Activated naive CD4-positive, alpha-beta T cell treated with anti-CD3 and anti-CD28 coated beads, Interleukin-2, amount 10 ng/mL, durations not matched to agents 7 days and 5 days (primary cell): ENCODE measurements around the gene STX3.
A peak's percentile ranks its signal among the peaks of the same experiment; 100 is the strongest.
"Not testable (repeated sequence)": the region's sequence is repeated elsewhere in the genome, so short reads cannot be mapped to it uniquely, and the experiment has no call there.

ENCODE experiments used
- CTCF ChIA-PET: fragments of 350-600 bp; sonication (Branson Sonifier 250); formaldehyde crosslinking; loops from one replicate; lab custom pipeline; 2021; ENCODE audit warnings: antibody characterized with exemption; lab: Charles Lee
- DNase-seq: peaks from one replicate; pipeline ENCODE4 v3.0.0-alpha.2; 2020
- H3K27ac Mint-ChIP-seq: one replicate; pipeline ENCODE4 v1.8.0; 2021; ENCODE audit warnings: mild to moderate bottlenecking, moderate library complexity, mixed read lengths
- H3K27me3 Mint-ChIP-seq: one replicate; pipeline ENCODE4 v1.8.0; 2021; ENCODE audit warnings: mild to moderate bottlenecking, mixed read lengths
- H3K36me3 Mint-ChIP-seq: one replicate; pipeline ENCODE4 v1.8.0; 2021; ENCODE audit warnings: mixed read lengths
- H3K4me1 Mint-ChIP-seq: one replicate; pipeline ENCODE4 v1.8.0; 2021; ENCODE audit warnings: mixed read lengths
- H3K4me3 Mint-ChIP-seq: one replicate; pipeline ENCODE4 v1.8.0; 2021; ENCODE audit warnings: mild to moderate bottlenecking, moderate library complexity, mixed read lengths
- H3K9me3 Mint-ChIP-seq: one replicate; pipeline ENCODE4 v1.8.0; 2021; ENCODE audit warnings: mixed read lengths

Gene STX3

DNA sequence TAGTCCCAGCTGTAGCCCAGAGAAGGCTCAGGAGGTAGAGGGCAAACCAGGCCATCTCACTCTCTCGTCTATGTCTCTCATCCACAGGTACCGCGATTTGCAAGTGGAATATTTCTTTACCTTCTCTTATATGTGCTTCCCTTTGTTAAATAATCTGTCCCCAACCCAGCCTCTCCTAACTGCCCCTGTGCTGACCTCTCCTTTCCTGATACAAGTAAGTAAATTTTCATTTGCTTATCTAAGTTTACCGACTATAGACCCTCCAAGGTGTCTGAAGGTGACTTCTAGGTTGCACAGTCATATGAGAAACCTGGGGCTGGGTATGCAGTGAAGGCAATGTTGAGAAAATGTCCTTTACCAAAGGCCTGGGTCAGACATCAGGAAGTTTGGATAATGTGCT, 90.2 kb downstream of the STX3 start, which contains the start of gene CBLIF:
CBLIF (minus strand) TSS at position 101 of the 400 bp plus-strand sequence; CDS start at position 55, 46 bp downstream.
- CTCF ChIA-PET = interaction anchor here (0.6 kb wide), 1 partner anchor 38 kb away, joined by 3 read pairs; no protein-coding TSS in a partner anchor
- Mint-ChIP-seq H3K27me3 (peaks cover 11% of the 10 kb centered on the region), H3K4me3 (no peak within 1 kb of the TSS), H3K9me3 (no peaks in the 10 kb centered on the region), H3K36me3 (no peaks in the 10 kb centered on the region), H3K27ac (no peak within 1 kb of the TSS), H3K4me1 (no peaks in the 10 kb centered on the region)
- DNase-seq = no peak

DNA sequence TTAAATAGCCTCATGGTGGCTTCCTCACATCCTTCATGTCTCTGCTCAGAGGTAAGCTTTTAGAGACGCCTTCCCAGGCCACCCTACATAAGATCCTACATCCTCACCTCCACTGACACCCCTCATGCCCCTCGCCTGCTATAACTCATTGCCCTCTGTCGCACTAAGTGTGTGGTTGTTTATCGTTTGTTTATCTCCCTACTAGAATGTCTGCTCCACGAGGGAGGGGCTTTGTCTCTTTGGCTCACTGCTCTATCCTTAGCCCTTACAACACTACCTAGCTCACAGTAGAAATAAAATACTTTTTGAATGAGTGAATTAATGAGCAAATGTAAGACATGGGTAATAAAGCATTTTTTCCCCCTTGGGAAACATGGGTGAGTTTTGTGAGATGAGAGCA, 91.4 kb downstream of the STX3 start:
- CTCF ChIA-PET = no interaction called here
- H3K9me3 Mint-ChIP-seq = peaks cover 2% of the 10 kb centered on the region
- peaks cover 11% of the 10 kb centered on the region for H3K27me3 Mint-ChIP-seq
- no peaks in the 10 kb centered on the region for H3K4me1 Mint-ChIP-seq
- H3K4me3 Mint-ChIP-seq = no peak overlapping the region
- H3K27ac Mint-ChIP-seq = peak overlapping the region; percentile 4
- no peaks in the 10 kb centered on the region for H3K36me3 Mint-ChIP-seq
- DNase-seq = no peak

DNA sequence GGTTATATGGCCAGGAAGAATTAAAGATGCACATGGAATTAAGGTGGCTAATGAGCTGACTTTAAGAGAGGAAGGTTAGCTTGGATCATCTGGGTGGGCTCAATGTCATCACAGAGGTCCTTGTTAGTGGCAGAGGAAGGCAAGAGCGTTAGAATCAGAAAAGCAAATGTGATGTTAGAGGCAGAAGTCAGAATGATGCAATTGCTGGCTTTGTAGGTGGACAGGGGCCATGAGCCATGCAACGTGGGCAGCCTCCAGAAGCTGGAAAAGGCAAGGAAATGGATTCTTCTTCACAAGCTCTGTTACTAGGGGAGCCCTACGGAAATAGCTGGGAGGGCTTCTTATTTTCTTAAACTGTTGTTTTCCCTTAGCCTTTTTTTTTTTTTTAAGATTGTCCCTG, 92.5 kb downstream of the STX3 start:
- CTCF ChIA-PET = no interaction called here
- Mint-ChIP-seq H3K4me3 (no peak overlapping the region), H3K27me3 (peaks cover 8% of the 10 kb centered on the region), H3K9me3 (peaks cover 2% of the 10 kb centered on the region), H3K27ac (no peak overlapping the region), H3K36me3 (no peaks in the 10 kb centered on the region), H3K4me1 (no peaks in the 10 kb centered on the region)
- no peak for DNase-seq

DNA sequence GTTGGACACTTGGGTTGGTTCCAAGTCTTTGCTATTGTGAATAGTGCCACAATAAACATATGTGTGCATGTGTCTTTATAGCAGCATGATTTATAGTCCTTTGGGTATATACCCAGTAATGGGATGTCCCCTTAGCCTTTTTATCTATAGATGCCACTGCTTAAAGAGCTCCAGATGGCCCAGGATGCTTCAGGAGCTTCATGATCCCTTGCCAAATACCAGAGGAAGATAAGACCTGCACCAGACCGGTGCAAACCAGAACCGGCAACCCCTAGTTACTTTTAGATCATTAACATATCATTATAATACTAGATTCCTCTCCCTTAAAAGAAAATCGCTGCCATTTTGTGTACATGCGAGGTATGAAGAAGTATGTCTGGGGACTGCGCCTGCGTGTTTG, 93.3 kb downstream of the STX3 start:
- H3K36me3 Mint-ChIP-seq, DNase-seq, H3K4me3 Mint-ChIP-seq, H3K27me3 Mint-ChIP-seq, H3K9me3 Mint-ChIP-seq, H3K4me1 Mint-ChIP-seq, H3K27ac Mint-ChIP-seq, CTCF ChIA-PET: not testable (repeated sequence)

DNA sequence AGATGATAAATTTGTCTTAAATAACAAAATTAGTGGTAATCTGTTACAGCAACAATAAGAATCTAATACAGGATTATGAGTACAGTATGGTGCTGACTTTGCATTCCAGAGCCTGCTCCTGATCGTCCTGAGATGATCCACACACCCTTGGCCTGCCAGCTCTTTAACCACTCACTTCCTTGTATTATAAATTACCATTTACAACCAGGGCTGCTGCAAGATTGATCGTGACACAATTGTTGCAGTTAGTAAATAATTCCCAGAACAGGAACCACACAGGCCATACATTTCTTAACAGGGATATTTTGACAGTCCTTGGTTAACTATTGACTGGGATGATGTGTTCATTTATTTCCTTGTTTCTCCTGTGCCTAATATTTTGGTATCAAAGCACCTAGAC, 94.0 kb downstream of the STX3 start:
- Mint-ChIP-seq H3K9me3 (peaks cover 2% of the 10 kb centered on the region), H3K36me3 (no peaks in the 10 kb centered on the region), H3K27ac (no peak overlapping the region), H3K27me3 (peaks cover under 1% of the 10 kb centered on the region), H3K4me1 (no peaks in the 10 kb centered on the region), H3K4me3 (no peak overlapping the region)
- no peak for DNase-seq
- CTCF ChIA-PET = no interaction called here

DNA sequence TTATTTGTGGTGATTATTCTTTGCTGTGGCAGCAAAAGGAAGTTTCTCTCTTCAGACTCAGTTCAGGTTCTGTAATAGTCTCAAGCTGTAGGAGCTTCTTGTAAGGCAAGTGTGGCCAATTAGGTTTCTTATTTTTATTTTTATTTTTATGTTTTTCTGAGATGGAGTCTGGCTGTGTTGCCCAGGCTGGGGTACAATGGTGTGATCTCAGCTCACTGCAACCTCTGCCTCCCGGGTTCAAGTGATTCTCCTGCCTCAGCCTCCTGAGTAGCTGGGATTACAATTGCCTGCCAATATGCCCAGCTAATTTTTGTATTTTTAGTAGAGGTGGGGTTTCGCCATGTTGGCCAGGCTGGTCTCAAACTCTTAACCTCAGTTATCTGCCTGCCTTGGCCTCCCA, 94.4 kb downstream of the STX3 start:
- H3K9me3 Mint-ChIP-seq, H3K27ac Mint-ChIP-seq, DNase-seq, H3K36me3 Mint-ChIP-seq, H3K4me1 Mint-ChIP-seq, CTCF ChIA-PET, H3K27me3 Mint-ChIP-seq, H3K4me3 Mint-ChIP-seq: not testable (repeated sequence)

DNA sequence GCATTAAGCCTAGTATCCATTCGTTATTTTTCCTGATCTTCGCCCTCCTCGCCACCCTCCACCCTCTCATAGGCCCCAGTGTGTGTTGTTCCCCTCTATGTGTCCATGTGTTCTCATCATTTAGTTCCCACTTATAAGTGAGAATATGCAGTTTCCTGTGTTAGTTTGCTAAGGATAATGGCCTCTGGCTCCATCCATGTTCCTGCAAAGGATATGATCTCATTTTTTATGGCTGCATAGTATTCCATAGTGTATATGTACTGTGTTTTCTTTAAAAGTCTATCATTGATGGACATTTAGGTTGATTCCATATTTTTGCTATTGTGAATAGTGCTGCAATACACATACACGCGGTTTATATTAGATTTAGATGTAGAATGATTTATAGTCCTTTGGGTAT, 96.2 kb downstream of the STX3 start:
- H3K27me3 Mint-ChIP-seq, H3K9me3 Mint-ChIP-seq, H3K27ac Mint-ChIP-seq, CTCF ChIA-PET, H3K4me1 Mint-ChIP-seq, H3K36me3 Mint-ChIP-seq, H3K4me3 Mint-ChIP-seq, DNase-seq: not testable (repeated sequence)

DNA sequence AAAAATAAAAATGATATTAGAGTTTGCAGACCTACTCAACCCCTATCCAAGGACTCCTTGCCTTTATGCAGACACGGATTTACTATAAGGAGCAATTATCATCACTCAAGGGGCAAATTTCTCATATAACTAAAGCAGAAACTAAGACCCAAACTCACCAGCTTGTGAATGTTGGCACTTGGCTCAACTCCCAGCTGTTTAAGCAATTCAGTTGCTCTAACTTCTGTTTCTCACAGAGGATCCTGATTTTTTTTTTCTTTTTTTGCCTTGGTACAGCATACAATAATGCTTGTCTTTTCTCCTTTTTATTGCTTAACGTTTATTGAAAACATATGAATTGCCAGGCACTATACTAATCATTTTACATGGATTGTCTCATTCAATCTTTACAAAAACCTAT, 99.7 kb downstream of the STX3 start:
- no peak for DNase-seq
- Mint-ChIP-seq H3K4me3 (no peak overlapping the region), H3K4me1 (peaks cover 27% of the 10 kb centered on the region), H3K36me3 (no peaks in the 10 kb centered on the region), H3K27ac (no peak overlapping the region), H3K9me3 (peaks cover 2% of the 10 kb centered on the region), H3K27me3 (no peaks in the 10 kb centered on the region)
- CTCF ChIA-PET = interaction anchor here (0.7 kb wide), 1 partner anchor 88 kb away, joined by 3 read pairs; no protein-coding TSS in a partner anchor
